HG02678 (cell line): Measurements from ENCODE around the gene PCGF3.
"Not testable (repeated sequence)": the region's sequence is repeated elsewhere in the genome, so short reads cannot be mapped to it uniquely, and the experiment has no call there.

Experiments used
- ATAC-seq: cut with Tn5 transposase; IDR thresholded peaks from one replicate; pipeline ENCODE4 v1.9.1; 2021; ENCODE audit warnings: mild to moderate bottlenecking, moderate library complexity; ENCODE audit not compliant: unreplicated experiment

PCGF3 gene

GRCh38 chr4:703336-704197, 2.1 kb upstream of the PCGF3 start:
- no peak for ATAC-seq

- ATAC-seq: no peak
Observed at GRCh38 chr4:704198-704891, 1.3 kb upstream of the PCGF3 start.

- no peak for ATAC-seq
Observed at GRCh38 chr4:704971-705277, 708 bp upstream of the PCGF3 start.

GRCh38 chr4:706083-706633, 526 bp downstream of the PCGF3 start:
- not testable (repeated sequence) for ATAC-seq

GRCh38 chr4:706834-707598, 1.4 kb downstream of the PCGF3 start:
- ATAC-seq: no peak

GRCh38 chr4:707929-708630, 2.4 kb downstream of the PCGF3 start:
- ATAC-seq: no peak

GRCh38 chr4:708631-708933, 3.0 kb downstream of the PCGF3 start:
- ATAC-seq: no peak

GRCh38 chr4:709348-709747, 3.7 kb downstream of the PCGF3 start:
- no peak for ATAC-seq

GRCh38 chr4:710116-710515, 4.5 kb downstream of the PCGF3 start:
- ATAC-seq: no peak

- no peak for ATAC-seq
Observed at GRCh38 chr4:710916-711315, 5.3 kb downstream of the PCGF3 start.

- no peak for ATAC-seq
Observed at GRCh38 chr4:712093-712492, 6.5 kb downstream of the PCGF3 start.

- ATAC-seq: no peak
Observed at GRCh38 chr4:712916-713632, 7.4 kb downstream of the PCGF3 start.

GRCh38 chr4:714087-714486, 8.5 kb downstream of the PCGF3 start:
- no peak for ATAC-seq

GRCh38 chr4:717601-718320, 12.1 kb downstream of the PCGF3 start:
- ATAC-seq: no peak

GRCh38 chr4:718460-718859, 12.8 kb downstream of the PCGF3 start:
- no peak for ATAC-seq

GRCh38 chr4:720111-720860, 14.7 kb downstream of the PCGF3 start:
- ATAC-seq: no peak

GRCh38 chr4:721261-722168, 15.9 kb downstream of the PCGF3 start:
- no peak for ATAC-seq

- no peak for ATAC-seq
Observed at GRCh38 chr4:722169-722725, 16.6 kb downstream of the PCGF3 start.
